A549 (cell line): ENCODE measurements around the gene ADRB1.

ENCODE experiments used
- POLR2A ChIP-seq: IDR thresholded peaks from 2 replicates; pipeline ENCODE4 v1.6.1; 2012; ENCODE audit warnings: mild to moderate bottlenecking, low read length
- RNF2 ChIP-seq: fragments of 200-600 bp; sonication (generic); IDR thresholded peaks from 2 replicates; pipeline ENCODE4 v1.6.1; 2016; ENCODE audit warnings: low read depth, mild to moderate bottlenecking, antibody characterized with exemption, moderate library complexity, borderline replicate concordance
- TF ChIP-seq, protein P1 (sequence below): fragments of >200 bp; sonication (Bioruptor Twin); formaldehyde crosslinking; IDR thresholded peaks from 3 replicates; pipeline ENCODE4 v1.5.1; 2016
- TF ChIP-seq, protein P2 (sequence below): fragments of 200-600 bp; sonication (generic); IDR thresholded peaks from 2 replicates; pipeline ENCODE4 v1.6.1; 2016; ENCODE audit warnings: antibody characterized with exemption, mild to moderate bottlenecking, moderate library complexity

DNA sequence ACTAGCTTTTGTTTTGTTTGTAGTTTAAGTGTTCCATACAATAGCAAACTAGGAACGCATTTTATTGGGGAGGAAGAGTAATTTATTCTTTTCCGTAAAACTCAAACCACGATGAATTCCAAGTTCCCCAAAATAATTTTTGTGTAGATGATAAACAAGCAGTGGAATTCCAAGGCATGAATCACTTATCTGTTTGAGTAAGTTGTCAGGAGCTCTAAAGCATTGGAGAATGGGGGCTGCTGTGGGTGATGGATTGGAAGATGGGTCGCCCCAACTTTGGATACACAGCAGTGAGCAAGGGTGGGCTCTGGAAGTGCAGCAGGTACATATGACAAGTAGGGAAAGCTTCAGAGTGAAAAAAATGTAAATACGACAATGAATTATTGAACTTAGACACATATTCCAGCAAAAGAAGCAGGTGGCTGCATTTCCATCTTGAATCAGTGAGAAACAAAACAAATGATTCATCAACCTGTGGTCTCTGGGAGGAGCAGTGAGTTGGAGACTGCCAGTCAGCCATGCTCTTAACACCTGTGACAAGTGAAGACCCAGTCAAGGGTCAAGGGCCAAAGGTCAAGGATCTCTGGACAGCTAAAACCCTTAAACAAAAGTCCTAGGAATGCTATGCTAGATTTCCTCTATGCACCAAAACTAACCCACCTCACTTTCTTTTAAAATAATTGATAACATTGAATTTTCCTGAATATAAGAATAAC lies 34.2 kb upstream of the ADRB1 start:
- TF ChIP-seq, protein P1, sequence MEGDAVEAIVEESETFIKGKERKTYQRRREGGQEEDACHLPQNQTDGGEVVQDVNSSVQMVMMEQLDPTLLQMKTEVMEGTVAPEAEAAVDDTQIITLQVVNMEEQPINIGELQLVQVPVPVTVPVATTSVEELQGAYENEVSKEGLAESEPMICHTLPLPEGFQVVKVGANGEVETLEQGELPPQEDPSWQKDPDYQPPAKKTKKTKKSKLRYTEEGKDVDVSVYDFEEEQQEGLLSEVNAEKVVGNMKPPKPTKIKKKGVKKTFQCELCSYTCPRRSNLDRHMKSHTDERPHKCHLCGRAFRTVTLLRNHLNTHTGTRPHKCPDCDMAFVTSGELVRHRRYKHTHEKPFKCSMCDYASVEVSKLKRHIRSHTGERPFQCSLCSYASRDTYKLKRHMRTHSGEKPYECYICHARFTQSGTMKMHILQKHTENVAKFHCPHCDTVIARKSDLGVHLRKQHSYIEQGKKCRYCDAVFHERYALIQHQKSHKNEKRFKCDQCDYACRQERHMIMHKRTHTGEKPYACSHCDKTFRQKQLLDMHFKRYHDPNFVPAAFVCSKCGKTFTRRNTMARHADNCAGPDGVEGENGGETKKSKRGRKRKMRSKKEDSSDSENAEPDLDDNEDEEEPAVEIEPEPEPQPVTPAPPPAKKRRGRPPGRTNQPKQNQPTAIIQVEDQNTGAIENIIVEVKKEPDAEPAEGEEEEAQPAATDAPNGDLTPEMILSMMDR = no peak
- no peak for TF ChIP-seq RNF2
- no peak for TF ChIP-seq POLR2A
- TF ChIP-seq, protein P2, sequence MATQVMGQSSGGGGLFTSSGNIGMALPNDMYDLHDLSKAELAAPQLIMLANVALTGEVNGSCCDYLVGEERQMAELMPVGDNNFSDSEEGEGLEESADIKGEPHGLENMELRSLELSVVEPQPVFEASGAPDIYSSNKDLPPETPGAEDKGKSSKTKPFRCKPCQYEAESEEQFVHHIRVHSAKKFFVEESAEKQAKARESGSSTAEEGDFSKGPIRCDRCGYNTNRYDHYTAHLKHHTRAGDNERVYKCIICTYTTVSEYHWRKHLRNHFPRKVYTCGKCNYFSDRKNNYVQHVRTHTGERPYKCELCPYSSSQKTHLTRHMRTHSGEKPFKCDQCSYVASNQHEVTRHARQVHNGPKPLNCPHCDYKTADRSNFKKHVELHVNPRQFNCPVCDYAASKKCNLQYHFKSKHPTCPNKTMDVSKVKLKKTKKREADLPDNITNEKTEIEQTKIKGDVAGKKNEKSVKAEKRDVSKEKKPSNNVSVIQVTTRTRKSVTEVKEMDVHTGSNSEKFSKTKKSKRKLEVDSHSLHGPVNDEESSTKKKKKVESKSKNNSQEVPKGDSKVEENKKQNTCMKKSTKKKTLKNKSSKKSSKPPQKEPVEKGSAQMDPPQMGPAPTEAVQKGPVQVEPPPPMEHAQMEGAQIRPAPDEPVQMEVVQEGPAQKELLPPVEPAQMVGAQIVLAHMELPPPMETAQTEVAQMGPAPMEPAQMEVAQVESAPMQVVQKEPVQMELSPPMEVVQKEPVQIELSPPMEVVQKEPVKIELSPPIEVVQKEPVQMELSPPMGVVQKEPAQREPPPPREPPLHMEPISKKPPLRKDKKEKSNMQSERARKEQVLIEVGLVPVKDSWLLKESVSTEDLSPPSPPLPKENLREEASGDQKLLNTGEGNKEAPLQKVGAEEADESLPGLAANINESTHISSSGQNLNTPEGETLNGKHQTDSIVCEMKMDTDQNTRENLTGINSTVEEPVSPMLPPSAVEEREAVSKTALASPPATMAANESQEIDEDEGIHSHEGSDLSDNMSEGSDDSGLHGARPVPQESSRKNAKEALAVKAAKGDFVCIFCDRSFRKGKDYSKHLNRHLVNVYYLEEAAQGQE = no peak
